Fibroblast of mammary gland (primary cell): ENCODE data around the gene SLC23A1.
"Not testable (repeated sequence)": the region's sequence is repeated elsewhere in the genome, so short reads cannot be mapped to it uniquely, and the experiment has no call there.

ENCODE experiments used
- DNase-seq: peaks from one replicate; pipeline ENCODE4 v3.0.0-alpha.2; 2010; ENCODE audit warnings: low read depth
- H3K4me3 ChIP-seq: 2 replicates; pipeline ENCODE4 v1.5.1; 2011; ENCODE audit warnings: low read depth, mild to moderate bottlenecking, low read length, moderate library complexity; ENCODE audit not compliant: control insufficient read depth
- TF ChIP-seq, protein P1 (sequence below): conservative IDR thresholded peaks from 2 replicates; pipeline ENCODE4 v1.5.1; 2011; ENCODE audit warnings: low read depth, low read length, inconsistent platforms; ENCODE audit not compliant: control insufficient read depth, insufficient read depth

SLC23A1 gene

DNA sequence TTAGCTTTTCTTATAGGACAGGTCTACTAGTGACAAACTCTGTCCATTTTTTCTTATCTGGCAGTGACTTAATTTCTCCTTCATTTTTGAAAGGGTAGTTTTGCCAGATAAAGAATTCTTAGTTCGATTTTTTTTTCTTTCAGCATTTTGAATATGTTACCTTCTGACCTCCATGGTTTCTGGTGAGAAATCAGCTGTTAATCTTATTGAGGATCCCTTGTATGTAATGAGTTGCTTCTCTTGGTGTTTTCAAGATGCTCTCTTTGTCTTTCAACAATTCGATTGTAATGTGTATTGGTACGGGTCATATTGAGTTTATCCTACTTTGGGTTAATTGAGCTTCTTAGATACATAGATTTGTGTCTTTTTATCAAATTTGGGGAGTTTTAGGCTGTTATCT, 28.9 kb downstream of the SLC23A1 start:
- DNase-seq = no peak
- no peak overlapping the region for H3K4me3 ChIP-seq
- TF ChIP-seq, protein P1, sequence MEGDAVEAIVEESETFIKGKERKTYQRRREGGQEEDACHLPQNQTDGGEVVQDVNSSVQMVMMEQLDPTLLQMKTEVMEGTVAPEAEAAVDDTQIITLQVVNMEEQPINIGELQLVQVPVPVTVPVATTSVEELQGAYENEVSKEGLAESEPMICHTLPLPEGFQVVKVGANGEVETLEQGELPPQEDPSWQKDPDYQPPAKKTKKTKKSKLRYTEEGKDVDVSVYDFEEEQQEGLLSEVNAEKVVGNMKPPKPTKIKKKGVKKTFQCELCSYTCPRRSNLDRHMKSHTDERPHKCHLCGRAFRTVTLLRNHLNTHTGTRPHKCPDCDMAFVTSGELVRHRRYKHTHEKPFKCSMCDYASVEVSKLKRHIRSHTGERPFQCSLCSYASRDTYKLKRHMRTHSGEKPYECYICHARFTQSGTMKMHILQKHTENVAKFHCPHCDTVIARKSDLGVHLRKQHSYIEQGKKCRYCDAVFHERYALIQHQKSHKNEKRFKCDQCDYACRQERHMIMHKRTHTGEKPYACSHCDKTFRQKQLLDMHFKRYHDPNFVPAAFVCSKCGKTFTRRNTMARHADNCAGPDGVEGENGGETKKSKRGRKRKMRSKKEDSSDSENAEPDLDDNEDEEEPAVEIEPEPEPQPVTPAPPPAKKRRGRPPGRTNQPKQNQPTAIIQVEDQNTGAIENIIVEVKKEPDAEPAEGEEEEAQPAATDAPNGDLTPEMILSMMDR = no peak

DNA sequence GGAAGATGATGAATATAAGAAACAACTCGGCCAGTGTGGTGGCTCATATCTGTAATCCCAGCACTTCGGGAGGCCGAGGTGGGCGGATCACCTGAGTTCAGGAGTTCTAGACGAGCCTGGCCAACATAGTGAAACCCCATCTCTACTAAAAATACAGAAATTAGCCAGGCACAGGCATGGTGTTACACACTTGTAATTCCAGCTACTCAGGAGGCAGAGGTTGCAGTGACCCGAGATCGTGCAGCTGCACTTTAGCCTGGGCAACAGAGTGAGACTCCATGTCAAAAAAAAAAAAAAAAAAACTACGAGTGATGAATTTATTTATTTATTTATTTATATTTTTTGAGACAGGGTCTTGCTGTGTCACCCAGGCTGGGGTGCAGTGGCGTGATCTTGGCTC, 35.2 kb downstream of the SLC23A1 start:
- DNase-seq, H3K4me3 ChIP-seq: not testable (repeated sequence)

DNA sequence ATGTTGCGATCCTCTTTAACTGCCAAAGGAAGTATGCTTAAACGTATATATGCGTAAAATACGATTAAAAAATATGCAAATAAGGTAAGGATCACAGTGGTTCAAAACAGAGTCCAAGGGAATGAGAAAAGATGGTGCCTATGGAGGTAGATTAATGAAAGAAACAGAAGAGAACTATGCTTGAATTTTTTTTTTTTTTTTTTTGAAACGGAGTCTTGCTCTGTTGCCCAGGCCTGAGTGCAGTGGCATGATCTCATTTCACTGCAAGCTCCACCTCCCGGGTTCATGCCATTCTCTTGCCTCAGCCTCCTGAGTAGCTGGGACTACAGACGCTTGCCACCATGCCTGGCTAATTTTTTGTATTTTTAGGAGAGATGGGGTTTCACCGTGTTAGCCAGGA, 37.7 kb downstream of the SLC23A1 start:
- DNase-seq, H3K4me3 ChIP-seq: not testable (repeated sequence)

DNA sequence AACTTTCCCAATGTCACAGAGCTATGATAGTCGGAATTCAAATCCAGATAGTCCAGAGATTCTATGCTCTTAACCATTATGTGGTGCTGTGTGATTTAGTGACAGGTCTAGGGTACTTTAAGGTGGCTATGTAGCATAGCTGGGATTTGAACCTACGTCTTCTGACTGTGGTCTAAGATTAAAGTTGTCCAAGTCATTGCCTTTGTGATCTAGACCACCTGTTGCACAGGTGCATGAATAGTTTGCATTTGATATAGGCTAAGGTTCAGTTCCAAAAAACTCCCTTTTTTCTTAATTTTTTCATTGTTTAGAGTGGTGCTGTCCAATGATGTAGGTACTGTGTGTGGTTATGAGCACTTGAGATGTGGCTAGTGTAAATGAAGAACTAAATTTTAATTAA, 38.9 kb downstream of the SLC23A1 start:
- no peak overlapping the region for H3K4me3 ChIP-seq
- DNase-seq = no peak
- TF ChIP-seq, protein P1 = no peak

DNA sequence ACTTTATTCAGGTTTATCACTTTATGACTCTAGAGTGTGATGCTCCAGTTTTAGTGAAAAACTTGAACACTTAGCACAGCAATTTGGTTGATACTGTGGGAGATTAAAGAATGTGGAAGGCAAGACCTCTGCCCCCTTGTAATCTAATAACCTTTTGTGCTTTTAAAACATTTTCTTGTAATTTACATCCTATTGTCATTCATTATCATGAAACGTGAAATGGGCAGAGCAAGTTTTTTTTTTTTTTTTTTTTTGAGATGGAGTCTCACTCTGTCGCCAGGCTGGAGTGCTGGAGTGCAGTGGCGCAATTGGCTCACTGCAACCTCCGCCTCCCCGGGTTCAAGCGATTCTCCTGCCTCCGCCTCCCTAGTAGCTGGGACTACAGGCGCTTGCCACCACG, 39.6 kb downstream of the SLC23A1 start:
- H3K4me3 ChIP-seq = peak overlapping the region; percentile 98
- DNase-seq = no peak

DNA sequence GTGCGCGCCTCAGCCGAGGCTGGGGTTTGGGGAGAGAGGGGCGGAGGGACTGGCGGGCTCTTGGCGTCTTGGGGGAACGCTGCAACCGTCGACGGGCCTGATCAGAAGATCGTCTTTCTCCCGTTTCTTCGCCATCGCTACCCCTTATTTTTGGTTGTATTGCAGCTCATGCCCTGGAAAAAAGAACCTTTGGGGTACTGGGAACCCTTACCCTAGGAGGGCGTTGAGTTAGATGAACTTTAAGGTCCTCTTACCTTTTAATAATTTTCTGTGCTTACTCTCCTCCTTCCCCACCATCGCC, 40.7 kb downstream of the SLC23A1 start:
- no peak for DNase-seq
- TF ChIP-seq, protein P1 = no peak
- H3K4me3 ChIP-seq = peak overlapping the region; percentile 98

More for the DNA sequence above, 39.6 kb downstream of the SLC23A1 start:
- TF ChIP-seq, protein P1 = no peak

DNA sequence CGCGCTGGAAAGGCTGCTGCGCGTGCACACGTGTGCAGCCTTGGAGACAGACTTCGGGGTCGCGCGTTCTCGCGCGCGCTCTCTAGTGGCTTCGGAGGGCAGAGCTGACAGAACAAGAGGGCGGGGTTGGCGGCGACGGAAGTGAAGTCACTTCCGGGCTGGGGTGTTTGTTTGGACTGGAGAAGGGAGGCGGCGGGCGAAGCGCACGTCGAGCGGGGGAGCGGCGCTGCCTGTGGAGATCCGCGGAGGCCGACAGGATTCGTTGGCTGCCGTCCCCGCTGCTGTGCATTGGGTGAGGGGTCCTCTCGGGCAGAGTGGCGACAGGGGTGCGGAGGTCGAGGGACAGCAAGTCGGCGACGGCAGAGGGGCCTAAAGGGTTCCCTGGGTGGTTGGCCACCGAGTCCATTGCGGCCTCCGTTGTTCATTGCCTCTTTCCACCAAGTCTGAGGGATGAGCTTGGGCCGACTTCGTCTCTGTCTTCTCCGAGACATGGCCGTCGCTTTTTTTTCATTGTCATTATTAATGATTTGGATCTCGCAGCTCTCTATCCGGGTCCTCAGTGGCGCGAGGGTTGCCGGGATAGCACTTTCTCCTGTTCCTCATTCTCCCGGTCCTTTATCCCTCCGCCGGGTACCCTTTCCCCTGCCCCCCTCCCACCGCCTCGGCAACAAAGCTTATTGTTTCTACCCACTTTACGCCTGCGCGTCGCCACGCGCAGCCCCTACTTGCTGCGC, 41.2 kb downstream of the SLC23A1 start, which contains the start of gene PAIP2:
TSS of gene PAIP2 (plus strand) at position 166 of the 734 bp plus-strand sequence. CDS start 21,931 bp downstream, outside the sequence.
- peak within 1 kb of the TSS; percentile 98 for H3K4me3 ChIP-seq
- DNase-seq = peak; percentile 97
- TF ChIP-seq, protein P1 = peak; percentile 58

DNA sequence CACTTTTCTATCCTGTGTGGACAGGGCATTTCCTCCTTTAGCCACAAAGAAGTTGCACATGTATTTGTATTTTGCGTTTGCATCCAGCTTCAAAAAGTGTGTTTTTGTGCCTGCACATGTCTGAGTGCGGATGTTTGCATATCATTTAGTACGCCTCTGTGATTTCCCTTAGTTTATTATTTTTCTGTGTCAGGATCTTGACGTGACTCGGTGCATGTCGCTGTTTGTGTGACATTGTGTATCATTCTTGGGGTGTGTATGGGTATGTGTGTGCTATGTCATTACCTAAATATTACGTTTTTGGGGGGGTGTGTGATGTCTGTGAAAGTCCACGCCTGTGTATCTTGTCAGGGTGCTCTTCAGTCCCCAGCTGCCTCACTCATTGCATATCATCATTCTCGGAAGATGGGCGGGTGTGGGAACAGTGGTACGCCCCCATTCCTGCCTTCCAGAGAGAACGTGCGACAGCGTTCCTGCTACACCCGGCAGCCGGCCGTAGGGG, 41.9 kb downstream of the SLC23A1 start:
- peak; percentile 8 for DNase-seq
- H3K4me3 ChIP-seq = peak overlapping the region; percentile 98
- TF ChIP-seq, protein P1 = no peak
